ENCODE data around the gene TXNDC8.

The TXNDC8 gene

DNA sequence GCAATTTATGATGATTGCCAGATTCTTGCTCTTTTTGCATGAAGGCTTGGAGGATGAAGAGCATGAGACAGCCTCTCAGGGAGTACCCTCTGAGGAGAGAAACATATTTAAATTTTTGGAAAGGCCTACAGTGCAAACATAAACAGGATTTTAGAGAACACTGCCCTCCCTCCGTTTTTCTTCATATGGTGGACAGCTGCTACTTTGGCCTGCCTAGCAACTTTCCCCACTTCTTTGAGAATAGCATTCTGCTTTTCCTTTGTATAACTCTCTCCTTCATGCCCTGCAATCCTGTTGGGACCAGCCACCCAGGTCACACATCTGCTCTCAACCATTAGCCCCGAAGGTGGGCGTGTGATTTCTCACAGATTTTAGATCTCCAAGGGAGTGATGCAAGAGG is 60.9 kb downstream of the TXNDC8 start:
- no peak for DNase-seq

DNA sequence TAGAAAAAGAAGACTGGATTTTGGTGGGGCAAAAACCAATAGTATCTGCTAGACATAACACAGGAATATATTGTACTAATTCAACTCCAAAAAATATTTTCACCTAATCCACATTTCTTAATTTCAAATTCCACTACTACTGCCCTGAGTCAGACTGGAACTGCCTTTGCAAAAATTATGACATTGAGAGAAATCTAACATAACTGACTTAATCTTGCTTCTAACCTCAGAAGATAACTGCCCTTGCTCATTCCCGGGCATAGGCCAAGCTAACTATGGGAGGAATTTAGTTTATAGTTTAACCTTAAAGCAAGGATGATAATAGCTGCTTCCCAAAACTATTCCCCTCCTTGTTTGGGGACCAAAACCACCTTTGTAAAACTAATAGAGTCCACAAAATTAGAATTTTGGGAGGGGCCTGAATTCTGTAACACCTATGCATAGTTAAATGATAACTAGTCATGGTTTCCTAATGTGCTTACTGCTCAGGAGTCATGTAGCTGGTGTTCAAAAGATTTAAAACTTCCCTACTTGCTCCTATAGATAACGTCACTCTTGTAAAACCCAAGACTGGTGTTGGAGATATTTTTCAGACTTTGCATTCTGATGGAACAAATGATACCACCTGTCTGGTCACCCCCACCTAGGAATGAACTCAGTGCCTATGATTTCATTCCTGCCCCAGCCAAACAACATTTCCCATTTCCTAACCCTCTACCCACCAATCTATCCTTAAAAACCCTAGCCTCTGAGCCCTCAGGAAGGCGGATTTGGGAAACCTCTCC is 67.3 kb downstream of the TXNDC8 start:
- no peak for DNase-seq

DNA sequence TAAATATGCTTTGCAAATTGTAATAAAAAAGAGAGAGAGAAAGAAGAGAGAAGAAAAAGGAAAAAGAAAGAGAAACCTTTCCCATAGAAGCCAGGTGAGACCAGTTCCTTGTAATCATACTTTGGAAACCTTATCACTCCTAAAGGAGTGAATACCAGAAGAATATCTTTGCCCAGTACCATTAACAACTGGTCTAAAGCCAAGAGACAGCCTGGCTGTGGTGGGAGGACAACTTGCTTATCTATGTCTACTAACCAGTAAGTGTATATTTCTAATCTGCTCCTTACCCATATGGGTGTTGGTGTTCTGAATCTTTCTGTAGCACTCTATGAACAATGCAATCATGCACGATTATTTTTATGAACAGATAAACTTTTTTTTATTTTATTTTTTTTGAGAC is 70.9 kb downstream of the TXNDC8 start:
- no peak for DNase-seq

DNA sequence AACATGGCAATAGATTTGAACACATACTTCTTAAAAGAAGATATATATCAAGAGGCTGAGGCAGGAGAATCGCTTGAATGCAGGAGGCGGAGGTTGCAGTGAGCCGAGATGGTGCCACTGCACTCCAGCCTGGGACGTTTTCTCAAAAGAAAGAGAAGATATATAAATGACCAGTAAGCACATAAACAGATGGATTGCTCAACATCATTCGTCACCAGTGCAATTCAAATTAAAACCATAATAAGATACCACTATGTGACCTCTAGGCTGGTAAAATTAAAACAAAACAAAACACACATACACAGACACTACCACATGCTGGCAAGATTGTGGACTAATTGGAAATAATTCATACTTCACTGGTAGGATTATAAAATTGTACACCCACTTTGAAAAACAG is 76.0 kb downstream of the TXNDC8 start:
- no peak for DNase-seq

DNA sequence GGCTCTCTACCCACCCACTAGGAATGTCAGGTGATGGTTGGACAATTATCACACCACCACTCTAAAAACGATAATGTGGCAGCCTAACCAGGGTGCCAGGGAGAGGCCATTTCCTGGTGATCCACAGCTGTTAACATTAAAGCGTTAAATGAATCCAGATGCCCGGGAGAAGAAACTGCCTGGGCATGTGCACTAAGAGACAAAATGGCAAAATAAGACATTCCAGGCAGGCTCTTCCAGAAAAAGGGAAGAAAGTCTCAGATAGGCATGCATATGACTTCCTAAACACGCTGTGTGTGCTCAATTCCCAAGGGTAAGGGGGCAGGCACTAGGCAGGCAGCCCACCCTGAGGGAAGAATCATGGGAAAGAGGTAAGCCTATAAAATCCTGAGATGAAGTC is 76.8 kb downstream of the TXNDC8 start:
- DNase-seq = no peak

DNA sequence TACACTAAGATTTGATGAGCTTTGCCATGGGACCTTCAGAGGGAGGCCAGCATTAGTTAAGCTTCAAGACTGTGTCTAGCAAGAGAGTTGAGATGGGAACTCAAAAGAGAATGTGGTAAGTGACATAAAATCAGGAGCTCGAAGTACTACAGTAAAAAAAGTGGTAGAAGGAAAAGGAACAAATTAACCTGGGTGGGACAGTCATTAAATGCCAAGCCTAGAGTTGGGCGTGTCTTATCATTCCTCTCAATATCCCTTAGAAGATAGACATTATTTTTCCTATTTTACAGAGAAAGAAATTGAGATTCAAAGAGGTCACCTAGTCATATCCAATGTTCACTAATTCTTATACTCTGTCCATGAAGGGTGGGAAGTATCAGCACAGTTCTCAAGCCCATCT is 78.1 kb downstream of the TXNDC8 start:
- no peak for DNase-seq

DNA sequence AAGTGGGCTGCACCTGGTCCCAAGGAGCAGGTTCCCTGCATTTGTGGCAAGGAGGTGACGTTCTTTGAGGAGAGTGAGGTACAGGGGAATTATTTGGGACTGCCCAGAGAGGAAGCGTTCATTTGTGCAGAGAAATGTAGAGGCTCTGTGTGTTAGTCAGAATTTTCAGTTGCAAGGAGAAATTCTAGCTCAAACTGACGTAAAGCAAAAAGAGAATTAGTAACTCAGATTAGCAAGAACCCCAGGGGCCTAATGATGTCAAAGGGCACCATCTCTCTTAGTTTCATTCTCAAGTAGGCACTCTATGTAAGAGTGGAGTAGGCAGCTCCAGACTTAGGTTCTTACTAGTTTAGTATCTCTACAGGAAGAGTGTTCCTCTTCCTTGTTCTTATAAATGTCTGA is 79.0 kb downstream of the TXNDC8 start:
- DNase-seq = no peak

DNA sequence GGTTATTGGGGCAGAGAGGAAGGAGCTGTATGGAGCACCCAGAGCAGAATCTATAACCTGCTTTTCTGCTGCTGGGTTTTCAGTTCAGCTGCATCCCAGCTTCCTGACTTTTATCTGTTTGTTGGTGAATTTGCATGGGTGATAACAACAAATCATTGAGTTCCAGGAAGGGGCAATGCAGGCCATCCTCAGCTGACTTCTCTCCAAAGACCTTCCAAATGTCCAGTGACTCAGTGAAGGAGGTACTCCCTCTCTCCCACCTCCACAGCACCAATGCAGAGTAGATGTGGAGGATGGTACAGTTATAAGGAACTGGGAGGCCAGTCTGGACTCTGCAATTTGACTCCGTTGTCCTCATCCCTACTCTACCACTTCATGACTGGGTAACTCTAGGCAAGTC is 79.7 kb downstream of the TXNDC8 start:
- no peak for DNase-seq

DNA sequence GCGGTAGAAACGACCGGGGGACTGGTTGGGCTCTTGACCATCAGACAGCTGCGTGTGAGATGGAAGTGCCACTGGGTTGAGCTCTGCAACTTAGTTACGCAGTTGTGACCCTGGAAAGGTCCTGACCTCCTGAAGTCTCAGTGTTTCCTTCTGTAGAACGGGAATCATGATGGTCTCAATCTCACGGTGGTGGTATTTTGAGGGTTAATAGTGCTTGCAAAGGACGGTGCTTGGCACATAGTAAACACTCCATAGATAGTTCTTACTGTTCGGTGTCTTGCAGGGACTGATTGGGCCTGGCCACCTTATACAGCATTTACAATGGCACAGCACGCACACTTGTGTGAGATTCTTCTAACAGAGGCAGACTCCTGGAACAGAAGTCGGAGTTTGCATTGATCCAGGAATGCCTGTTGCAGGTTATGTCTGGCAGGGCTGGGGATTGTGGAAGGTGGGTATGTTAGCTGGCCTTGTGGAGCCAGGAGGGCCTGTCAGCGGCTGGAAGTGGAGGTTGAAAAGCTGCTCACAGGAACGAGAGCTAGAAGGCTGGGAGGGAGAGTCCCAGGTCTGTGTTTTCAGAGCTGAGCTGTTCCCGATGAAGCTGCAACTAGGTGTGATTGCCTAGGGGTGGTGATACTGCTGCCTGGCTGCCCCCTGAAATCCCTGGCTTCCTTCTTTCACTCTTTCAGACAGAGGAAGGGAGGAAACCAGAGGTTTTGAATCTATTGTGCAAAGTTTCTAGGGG is 80.4 kb downstream of the TXNDC8 start:
- no peak for DNase-seq

DNA sequence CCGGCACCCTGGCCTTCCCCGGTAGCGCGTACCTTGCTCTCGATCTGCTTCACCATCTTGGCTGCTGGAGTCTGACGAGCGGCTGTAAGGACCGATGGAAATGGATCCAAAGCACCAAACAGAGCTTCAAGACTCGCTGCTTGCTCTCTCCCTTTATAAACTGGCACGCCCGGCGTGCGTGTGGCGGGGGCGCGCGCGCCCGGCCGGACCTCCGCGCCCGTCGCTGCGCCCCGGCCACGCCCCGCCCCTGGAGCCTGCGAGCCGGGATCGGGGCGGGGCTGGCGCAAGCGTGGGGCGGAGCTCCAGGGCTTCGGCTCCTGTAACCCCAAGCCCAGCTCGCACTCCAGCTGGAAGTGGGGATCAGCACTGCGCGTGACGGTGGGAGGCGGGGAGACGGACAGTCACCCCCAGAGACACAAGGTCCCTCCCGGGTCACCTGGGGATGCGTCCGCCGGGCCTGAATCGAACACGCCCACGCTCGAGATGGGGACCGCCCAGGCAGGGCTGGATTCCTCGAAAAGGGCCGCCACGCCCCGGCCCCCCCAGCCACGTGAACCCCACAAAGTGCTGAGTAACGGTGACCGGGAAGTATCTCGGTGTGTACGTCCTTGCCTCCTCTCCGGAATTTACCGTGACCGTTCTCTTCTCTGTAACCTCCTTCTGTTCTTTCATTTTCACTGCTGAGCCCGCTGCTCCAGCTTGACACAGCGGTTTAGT is 81.1 kb downstream of the TXNDC8 start, which contains the start of gene TXN:
TSS of gene TXN (minus strand) at position 128 of the 717 bp plus-strand sequence. CDS start at position 56, 72 bp downstream.
- peak; percentile 9 for DNase-seq

DNA sequence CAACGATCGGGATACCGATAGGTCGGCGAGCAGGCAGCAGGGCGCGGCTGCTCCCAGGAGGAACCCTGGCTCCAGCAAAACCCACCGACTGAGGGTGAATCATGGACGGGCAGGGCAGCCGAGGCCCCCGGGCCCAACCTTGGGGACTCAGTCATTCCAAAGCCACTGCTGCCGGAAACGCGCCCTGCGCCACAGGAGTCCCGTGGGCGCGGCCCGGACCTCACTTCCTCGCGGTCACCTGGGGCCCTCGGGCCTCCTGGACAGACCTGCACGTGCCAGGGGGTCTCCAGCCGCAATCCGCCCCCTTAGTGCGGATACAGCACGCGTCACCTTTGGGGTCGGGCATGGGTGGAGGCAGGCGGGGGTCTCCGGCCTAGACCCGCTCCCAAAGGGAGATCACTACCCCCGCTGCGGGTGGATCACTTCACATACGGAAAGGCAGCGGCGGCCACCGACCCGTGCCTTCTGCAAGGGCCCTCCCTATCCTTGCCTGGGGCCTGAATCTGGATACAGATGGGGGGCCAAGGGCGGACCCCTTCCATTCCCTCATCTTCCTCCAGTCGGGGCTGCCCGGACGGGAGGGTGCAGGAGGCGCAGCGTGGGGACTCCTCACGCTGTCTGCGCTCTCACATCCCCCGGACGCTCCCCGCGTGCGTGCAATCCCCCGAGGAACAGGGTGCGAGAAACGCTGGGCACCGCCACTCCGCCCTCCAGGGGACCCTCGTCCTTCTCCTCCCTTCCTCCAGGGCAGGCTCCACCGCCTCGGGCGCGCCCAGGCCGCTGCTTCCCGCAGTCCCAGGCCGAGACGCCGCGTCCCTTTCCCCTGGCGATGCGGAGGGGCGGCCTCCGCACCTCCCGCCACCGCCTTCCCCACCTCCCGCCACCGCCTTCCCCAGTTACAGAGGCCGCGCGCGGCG is 81.9 kb downstream of the TXNDC8 start:
- DNase-seq = no peak

DNA sequence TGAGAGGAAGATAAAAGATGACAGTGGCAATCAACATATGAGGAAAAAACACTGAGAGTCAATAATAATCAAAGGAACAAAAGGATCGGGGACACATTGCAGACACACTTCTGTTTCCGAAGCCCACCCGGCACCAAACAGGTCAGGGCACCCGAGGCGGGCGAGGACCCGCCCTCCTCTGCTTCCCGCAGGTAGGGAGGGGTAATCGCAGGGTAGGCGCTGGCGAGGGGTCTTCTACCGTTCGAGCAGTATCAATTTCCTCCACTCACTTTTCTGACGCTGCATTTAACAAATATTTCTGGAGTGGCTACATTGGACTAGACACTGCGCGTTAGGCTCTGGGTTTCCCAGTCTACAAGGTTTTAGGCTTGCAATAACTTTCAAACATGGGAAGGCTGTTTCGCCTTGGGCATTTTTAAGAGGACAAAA is 82.6 kb downstream of the TXNDC8 start:
- DNase-seq = no peak

DNA sequence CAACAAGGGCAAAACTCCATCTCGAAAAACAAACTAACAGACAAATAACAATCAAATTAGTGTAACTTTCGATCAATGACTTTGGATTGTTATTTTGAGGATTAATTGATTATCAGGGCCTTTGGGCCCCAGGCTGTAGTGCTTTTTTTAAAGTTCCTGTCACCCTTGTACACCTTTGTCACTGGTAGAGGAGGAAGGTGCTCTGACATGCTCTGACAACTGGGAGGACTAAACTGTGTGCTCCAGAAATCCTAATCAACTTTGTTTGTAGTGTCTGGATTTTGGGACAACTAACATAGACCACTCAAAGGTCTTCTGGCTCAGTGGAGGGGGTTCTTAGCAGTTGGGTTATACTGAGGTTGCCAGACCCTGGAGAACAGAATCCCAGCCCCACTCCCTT is 83.2 kb downstream of the TXNDC8 start:
- no peak for DNase-seq
